Thyroid gland (tissue), 4 donors: ENCODE measurements around the gene SYNJ2.

ENCODE experiments used
- CTCF ChIP-seq, 6 experiments: fragments of 200-600 bp in 3 of 6; fragments of 450-650 bp in 3 of 6; sonication (generic) in 3 of 6; IDR thresholded peaks; one replicate each; pipeline ENCODE4 v1.5.1; 2016 to 2019; ENCODE audit warnings: antibody characterized with exemption in 6 of 6, mild to moderate bottlenecking in 2 of 6, inconsistent platforms in 1 of 6, moderate library complexity in 1 of 6
- POLR2A ChIP-seq, 2 donors: fragments of 450-650 bp; IDR thresholded peaks; one replicate each; pipeline ENCODE4 v1.6.1; 2017; ENCODE audit warnings: antibody characterized with exemption in 2 of 2, mild to moderate bottlenecking in 2 of 2, moderate library complexity in 1 of 2

- TF ChIP-seq CTCF (IDR thresholded peaks at IDR 0.05) (no peak), POLR2A (IDR thresholded peaks at IDR 0.05) (no peak)
Measured at GRCh38 chr6:158083455-158084325, 102.0 kb downstream of the SYNJ2 start.
